SK-N-SH (cell line): ENCODE measurements around the gene TJP1. TPM values are rescaled to one million over a fixed set of nuclear protein-coding genes. Genes with fewer than 3 reads are reported as not detected.

ENCODE experiments used
- CTCF ChIA-PET: fragments of 300-600, 350-600 bp; formaldehyde crosslinking; extraction: SDS; loops from one replicate; lab custom pipeline; 2021; lab: Yijun Ruan, JAX
- POLR2A ChIA-PET: fragments of 350-600 bp; sonication (Branson Sonifier 250); formaldehyde crosslinking; extraction: SDS; loops from one replicate; lab custom pipeline; 2020; ENCODE audit warnings: antibody characterized with exemption, inconsistent platforms; lab: Yijun Ruan, JAX
- DNase-seq: peaks from one replicate; pipeline ENCODE4 v3.0.0; 2012
- H2AFZ ChIP-seq: fragments of 200-600 bp; sonication (generic); 2 replicates; pipeline ENCODE4 v1.8.1; 2016; ENCODE audit warnings: antibody characterized with exemption, mild to moderate bottlenecking, low read depth
- H3F3A ChIP-seq: fragments of 200-600 bp; sonication (generic); replicated peaks from 2 replicates; pipeline ENCODE3; 2016; ENCODE audit warnings: antibody characterized with exemption, mild to moderate bottlenecking; ENCODE audit not compliant: insufficient read depth
- H3K27ac ChIP-seq, 2 experiments: fragments of 200-500 bp in 1 of 2; fragments of 200-600 bp in 1 of 2; sonication (Bioruptor generic) in 1 of 2; sonication (generic), shearing (Covaris generic) in 1 of 2; 2 replicates each; pipeline versions ENCODE4 v1.5.1 to v1.6.1; 2014 to 2016; ENCODE audit warnings: low read depth in 2 of 2, inconsistent platforms in 1 of 2, low read length in 1 of 2, mild to moderate bottlenecking in 1 of 2, mixed read lengths in 1 of 2
- H3K27me3 ChIP-seq: fragments of 200-600 bp; sonication (generic), shearing (Covaris generic); 2 replicates; pipeline ENCODE4 v1.6.1; 2016; ENCODE audit warnings: mixed run types; ENCODE audit not compliant: insufficient read depth
- H3K36me3 ChIP-seq, 2 experiments: fragments of 200-500 bp in 1 of 2; fragments of 200-600 bp in 1 of 2; sonication (Bioruptor generic) in 1 of 2; sonication (generic) in 1 of 2; replicated peaks in 1 of 2; 2 replicates each; pipeline versions ENCODE3 to v1.5.1; 2014 to 2016; ENCODE audit warnings: low read length in 1 of 2, mild to moderate bottlenecking in 1 of 2; ENCODE audit not compliant: insufficient read depth in 2 of 2, control insufficient read depth in 1 of 2
- H3K4me1 ChIP-seq, 2 experiments: fragments of 200-500 bp in 1 of 2; fragments of 200-600 bp in 1 of 2; sonication (Bioruptor generic) in 1 of 2; sonication (generic), shearing (Covaris generic) in 1 of 2; 2 replicates each; pipeline versions ENCODE4 v1.5.1 to v1.6.1; 2014 to 2016; ENCODE audit warnings: low read depth in 1 of 2, low read length in 1 of 2, mixed run types in 1 of 2; ENCODE audit not compliant: insufficient read depth in 2 of 2, control insufficient read depth in 1 of 2
- H3K4me2 ChIP-seq: fragments of 200-600 bp; sonication (generic), shearing (Covaris generic); 2 replicates; pipeline ENCODE4 v1.6.1; 2017; ENCODE audit warnings: mixed run types
- H3K4me3 ChIP-seq, 2 experiments: fragments of 200-500 bp in 1 of 2; fragments of 200-600 bp in 1 of 2; sonication (Bioruptor generic) in 1 of 2; sonication (generic), shearing (Covaris generic) in 1 of 2; 2 replicates each; pipeline versions ENCODE4 v1.5.1 to v1.8.1; 2014 to 2016; ENCODE audit warnings: low read depth in 2 of 2, inconsistent platforms in 1 of 2, low read length in 1 of 2, mild to moderate bottlenecking in 1 of 2, mixed read lengths in 1 of 2, moderate library complexity in 1 of 2
- H3K79me2 ChIP-seq: fragments of 200-600 bp; sonication (generic); 2 replicates; pipeline ENCODE4 v1.8.1; 2017; ENCODE audit warnings: mild to moderate bottlenecking; ENCODE audit not compliant: insufficient read depth
- H3K9ac ChIP-seq: fragments of 200-600 bp; sonication (generic); 2 replicates; pipeline ENCODE4 v1.6.1; 2017; ENCODE audit warnings: mixed run types
- H3K9me2 ChIP-seq: fragments of 200-600 bp; sonication (generic); 2 replicates; pipeline ENCODE4 v1.6.1; 2017; ENCODE audit warnings: mixed run types
- H3K9me3 ChIP-seq: fragments of 200-600 bp; sonication (generic); 2 replicates; pipeline ENCODE4 v1.6.1; 2017; ENCODE audit warnings: mixed run types, mild to moderate bottlenecking, moderate library complexity
- H4K20me1 ChIP-seq: fragments of 200-600 bp; sonication (generic); 2 replicates; pipeline ENCODE4 v1.6.1; 2017; ENCODE audit warnings: mild to moderate bottlenecking, mixed run types; ENCODE audit not compliant: insufficient read depth
- GABPA ChIP-seq: IDR thresholded peaks from 2 replicates; pipeline ENCODE4 v1.4.0; 2012; ENCODE audit warnings: low read depth, mild to moderate bottlenecking
- GATA2 ChIP-seq: sonication (generic); formaldehyde crosslinking; IDR thresholded peaks from 2 replicates; pipeline ENCODE4 v1.5.0; 2020; ENCODE audit warnings: mild to moderate bottlenecking, missing genetic modification reagents
- RAD21 ChIP-seq: IDR thresholded peaks from 2 replicates; pipeline ENCODE4 v1.6.1; 2012; ENCODE audit warnings: mild to moderate bottlenecking, low read length
- RCOR1 ChIP-seq: fragments of 150-350 bp; IDR thresholded peaks from 2 replicates; pipeline ENCODE4 v1.6.1; 2017; ENCODE audit warnings: antibody characterized with exemption, low read length
- REST ChIP-seq: IDR thresholded peaks from 2 replicates; pipeline ENCODE4 v1.6.1; 2012; ENCODE audit warnings: mild to moderate bottlenecking, low read depth, low read length, moderate library complexity
- RFX5 ChIP-seq: IDR thresholded peaks from 2 replicates; pipeline ENCODE4 v1.6.1; 2012; ENCODE audit warnings: mild to moderate bottlenecking, improper control_type of control experiment, low read length
- SMC3 ChIP-seq: IDR thresholded peaks from 2 replicates; pipeline ENCODE4 v1.6.1; 2012; ENCODE audit warnings: low read depth, low read length, improper control_type of control experiment
- TAF1 ChIP-seq: IDR thresholded peaks from 2 replicates; pipeline ENCODE4 v1.6.1; 2012; ENCODE audit warnings: low read depth, mild to moderate bottlenecking, low read length, moderate library complexity, borderline replicate concordance
- WGBS: methylation state at CpG from one replicate; pipeline ENCODE4 v1.1.6; 2017; ENCODE audit warnings: low lambda C conversion rate; 5-methylcytosine and 5-hydroxymethylcytosine counted together
- polyA plus RNA-seq, 3 experiments: library from polyadenylated mRNA; depleted of rRNA; stranded (reverse); fragments of >200 nt; gene quantifications; 2 replicates each; pipeline ENCODE4 v1.2.3, GENCODE V29; 2012
- TF ChIP-seq, protein P1 (sequence below): fragments of 200-600 bp; sonication (generic); IDR thresholded peaks from 2 replicates; pipeline ENCODE4 v1.6.1; 2017; ENCODE audit warnings: antibody characterized with exemption, mild to moderate bottlenecking, moderate library complexity

Gene TJP1
- polyA plus RNA-seq, 1 of the 3 experiments (the other 2 are of a cell fraction) = 17.5 TPM

GRCh38 chr15:29668120-29668602 lies 154.1 kb downstream of the TJP1 start:
- TF ChIP-seq TAF1 (no peak), RFX5 (peak; percentile 50; the same call in 1 of the 2 replicates), RCOR1 (peak; percentile 53; the same call in 1 of the 2 replicates), RAD21 (peak; percentile 96), SMC3 (peak; percentile 87), GATA2 (CRISPR knock-in tag) (no peak)
- TF ChIP-seq, protein P1, sequence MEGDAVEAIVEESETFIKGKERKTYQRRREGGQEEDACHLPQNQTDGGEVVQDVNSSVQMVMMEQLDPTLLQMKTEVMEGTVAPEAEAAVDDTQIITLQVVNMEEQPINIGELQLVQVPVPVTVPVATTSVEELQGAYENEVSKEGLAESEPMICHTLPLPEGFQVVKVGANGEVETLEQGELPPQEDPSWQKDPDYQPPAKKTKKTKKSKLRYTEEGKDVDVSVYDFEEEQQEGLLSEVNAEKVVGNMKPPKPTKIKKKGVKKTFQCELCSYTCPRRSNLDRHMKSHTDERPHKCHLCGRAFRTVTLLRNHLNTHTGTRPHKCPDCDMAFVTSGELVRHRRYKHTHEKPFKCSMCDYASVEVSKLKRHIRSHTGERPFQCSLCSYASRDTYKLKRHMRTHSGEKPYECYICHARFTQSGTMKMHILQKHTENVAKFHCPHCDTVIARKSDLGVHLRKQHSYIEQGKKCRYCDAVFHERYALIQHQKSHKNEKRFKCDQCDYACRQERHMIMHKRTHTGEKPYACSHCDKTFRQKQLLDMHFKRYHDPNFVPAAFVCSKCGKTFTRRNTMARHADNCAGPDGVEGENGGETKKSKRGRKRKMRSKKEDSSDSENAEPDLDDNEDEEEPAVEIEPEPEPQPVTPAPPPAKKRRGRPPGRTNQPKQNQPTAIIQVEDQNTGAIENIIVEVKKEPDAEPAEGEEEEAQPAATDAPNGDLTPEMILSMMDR = peak; percentile 97
- peak; percentile 82 for DNase-seq
- H3K9me3 ChIP-seq = no peaks in the 10 kb centered on the region
- peaks cover 0 to 23% of the 10 kb centered on the region in 2 experiments; a peak in 2 of 4 replicates for H3K4me1 ChIP-seq
- H3K4me3 ChIP-seq = peak overlapping the region in 1 of 2 experiments; percentile 38; a peak in 1 of 4 replicates
- no peaks in the 10 kb centered on the region for H4K20me1 ChIP-seq
- no peaks in the 10 kb centered on the region for H3K36me3 ChIP-seq
- H3F3A ChIP-seq = peaks cover 31% of the 10 kb centered on the region
- WGBS = 30% methylated on average over 15 of the region's 15 CpGs
- ChIA-PET POLR2A (no interaction called here), CTCF (interaction anchor here (0.6 to 4.0 kb wide), 18 partner anchors 10 to 408 kb away, joined by 3 to 27 read pairs (median 3); partner anchors contain the start of gene TJP1)
- H3K79me2 ChIP-seq = no peaks in the 10 kb centered on the region
- no peaks in the 10 kb centered on the region for H3K9me2 ChIP-seq
- H3K27me3 ChIP-seq = no peaks in the 10 kb centered on the region
- no peak overlapping the region for H3K9ac ChIP-seq
- no peak overlapping the region for H3K4me2 ChIP-seq
- H2AFZ ChIP-seq = no peak overlapping the region
- no peak overlapping the region for H3K27ac ChIP-seq

GRCh38 chr15:29666241-29666640 lies 156.0 kb downstream of the TJP1 start:
- no peaks in the 10 kb centered on the region for H3K9me3 ChIP-seq

More at GRCh38 chr15:29666241-29666640, 156.0 kb downstream of the TJP1 start:
- Histone ChIP-seq H3K27me3 (no peaks in the 10 kb centered on the region), H3K4me1 (peaks cover 0 to 16% of the 10 kb centered on the region in 2 experiments; a peak in 2 of 4 replicates), H3K79me2 (no peaks in the 10 kb centered on the region), H3K4me3 (no peak overlapping the region), H3K27ac (no peak overlapping the region), H3K9me2 (no peaks in the 10 kb centered on the region), H3K4me2 (no peak overlapping the region), H3K9ac (no peak overlapping the region), H3F3A (peaks cover 17% of the 10 kb centered on the region), H4K20me1 (no peaks in the 10 kb centered on the region), H2AFZ (no peak overlapping the region), H3K36me3 (no peaks in the 10 kb centered on the region)
- POLR2A ChIA-PET = no interaction called here
- 74% methylated on average over 3 of the region's 3 CpGs for WGBS
- TF ChIP-seq GABPA (no peak), REST (peak; percentile 53; the same call in 1 of the 2 replicates)
- CTCF ChIA-PET = interaction anchor here (1.4 to 4.0 kb wide), 4 partner anchors 13 to 410 kb away, joined by 3 to 27 read pairs (median 6); no protein-coding TSS in a partner anchor
- DNase-seq = no peak
